ENCODE measurements around the gene POLD3.

POLD3 gene

DNA sequence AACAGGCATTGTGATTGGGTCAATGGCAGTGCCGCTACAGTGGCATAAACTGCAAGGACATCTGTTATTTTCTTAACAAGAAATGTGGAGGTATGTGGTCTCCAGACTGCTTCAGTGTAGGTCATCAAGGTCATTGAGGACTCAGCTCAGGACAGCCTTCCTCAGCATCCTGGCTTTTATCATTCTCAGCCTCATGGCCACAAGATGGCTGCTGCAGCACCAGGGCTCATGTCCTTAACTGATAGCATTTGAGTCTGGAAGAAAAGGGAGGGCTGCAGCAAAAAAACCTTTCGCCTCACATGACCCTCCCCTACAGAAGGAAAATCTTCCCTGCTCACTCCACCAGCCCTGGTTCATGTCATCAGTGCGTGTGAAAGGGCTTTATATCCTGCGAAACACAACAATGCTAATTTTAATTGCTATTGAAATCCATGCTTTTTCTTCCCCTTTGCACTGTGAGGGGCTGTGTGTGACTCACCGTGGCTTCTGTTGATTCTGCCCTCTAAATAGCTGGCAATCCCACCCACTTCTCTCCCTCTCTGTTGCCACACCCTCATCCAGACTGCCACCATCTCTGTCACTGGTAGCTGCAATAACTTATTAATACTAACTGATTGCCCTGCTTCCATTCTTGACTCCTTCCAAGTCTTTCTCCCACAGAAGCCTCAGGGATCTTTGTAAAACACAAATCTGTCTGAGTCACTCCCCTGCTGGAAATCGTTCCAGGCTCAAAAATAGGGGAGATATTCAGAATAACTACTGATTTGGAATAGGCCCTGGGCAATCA is 95.0 kb downstream of the POLD3 start:
- DNase-seq (ENCODE audit: low read depth in 2 of 2) = no peak

DNA sequence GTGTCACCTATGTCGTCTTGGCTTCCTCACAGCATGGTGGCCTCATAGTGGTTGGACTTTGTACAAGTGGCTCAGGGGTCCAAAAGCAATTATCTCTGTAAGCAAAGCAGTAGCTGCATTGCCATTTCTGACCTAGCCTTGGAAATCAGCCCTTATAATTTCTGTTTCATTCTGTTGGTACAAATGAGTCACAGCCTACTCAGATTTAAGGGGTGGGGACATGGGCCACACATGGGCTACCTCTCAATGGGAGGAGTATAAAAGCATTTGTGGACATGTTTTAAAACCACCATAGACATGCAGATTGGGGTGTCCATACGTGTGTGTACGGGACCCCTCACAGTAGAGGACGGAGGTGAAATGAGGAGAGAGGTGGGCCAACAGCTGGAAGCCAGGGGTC is 97.3 kb downstream of the POLD3 start:
- DNase-seq (ENCODE audit: low read depth in 2 of 2) = no peak

DNA sequence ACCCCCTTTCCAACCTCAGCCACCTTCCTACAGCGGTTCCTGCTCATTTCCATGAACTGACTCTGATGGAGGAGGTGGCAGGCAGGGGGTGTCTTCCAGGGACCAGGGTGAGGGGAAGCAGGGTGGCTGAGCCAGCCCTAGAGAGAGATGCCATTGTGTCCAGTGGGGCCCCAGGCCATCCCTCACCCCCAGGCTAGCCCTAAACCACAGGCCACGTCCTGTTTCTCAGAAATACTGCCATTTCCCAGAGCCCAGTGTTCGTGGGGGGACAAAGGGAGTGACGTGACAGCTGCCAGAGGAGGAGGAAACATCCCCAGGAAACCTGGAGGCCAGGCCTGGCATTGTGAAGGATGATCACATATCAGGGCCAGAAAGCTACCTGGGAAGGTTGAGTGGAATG is 99.4 kb downstream of the POLD3 start:
- no peak for DNase-seq (ENCODE audit: low read depth in 2 of 2)

All from fibroblast of skin of left quadriceps (primary cell).